ENCODE measurements around the gene SOX2. TPM values are rescaled to one million over a fixed set of nuclear protein-coding genes. Genes with fewer than 3 reads are reported as not detected.

Gene SOX2
- total RNA-seq, result under 1 TPM; 0.19 to 0.29 TPM
- long read RNA-seq, donor 1, partial matches to known transcripts, result 0 of 1 reads
- long read RNA-seq, donor 1, other reads (novel, unspliced or antisense), result 0 of 1 reads
- long read RNA-seq, donor 2, result 0 reads

- intact Hi-C loops (cut with DNase I), result loop anchor here in 1 of 2 donors (10.0 kb wide), 1 partner anchor 553 kb away; no protein-coding TSS in a partner anchor
- DNase-seq (ENCODE audit: low spot score), result peak; percentile 80
Measured at GRCh38 chr3:181711325-181712135, at the start of gene SOX2. TSS of gene SOX2 (plus strand) at chr3:181711925. CDS start at chr3:181712361, 436 bp downstream.

- intact Hi-C loops (cut with DNase I), result no loop called here
Measured at GRCh38 chr3:181683563-181683962, 28.2 kb upstream of the SOX2 start.

GRCh38 chr3:181687190-181687589 lies 24.5 kb upstream of the SOX2 start:
- intact Hi-C loops (cut with DNase I), result no loop called here
- no peak for DNase-seq (ENCODE audit: low spot score)

More at GRCh38 chr3:181683563-181683962, 28.2 kb upstream of the SOX2 start:
- DNase-seq (ENCODE audit: low spot score), result no peak

GRCh38 chr3:181687731-181688130 lies 24.0 kb upstream of the SOX2 start:
- DNase-seq (ENCODE audit: low spot score), result no peak

GRCh38 chr3:181689546-181689945 lies 22.2 kb upstream of the SOX2 start:
- intact Hi-C loops (cut with DNase I), result no loop called here
- DNase-seq (ENCODE audit: low spot score), result no peak

More at GRCh38 chr3:181687731-181688130, 24.0 kb upstream of the SOX2 start:
- intact Hi-C loops (cut with DNase I), result no loop called here

GRCh38 chr3:181690769-181691168 lies 21.0 kb upstream of the SOX2 start:
- no peak for DNase-seq (ENCODE audit: low spot score)
- intact Hi-C loops (cut with DNase I), result no loop called here

- intact Hi-C loops (cut with DNase I), result no loop called here
- DNase-seq (ENCODE audit: low spot score), result no peak
Measured at GRCh38 chr3:181691901-181692300, 19.8 kb upstream of the SOX2 start.

- DNase-seq (ENCODE audit: low spot score), result no peak
- intact Hi-C loops (cut with DNase I), result no loop called here
Measured at GRCh38 chr3:181692311-181693145, 19.2 kb upstream of the SOX2 start.

GRCh38 chr3:181693280-181693679 lies 18.4 kb upstream of the SOX2 start:
- intact Hi-C loops (cut with DNase I), result no loop called here
- no peak for DNase-seq (ENCODE audit: low spot score)

- peak; percentile 85 for DNase-seq (ENCODE audit: low spot score)
- intact Hi-C loops (cut with DNase I), result no loop called here
Measured at GRCh38 chr3:181694805-181695660, 16.7 kb upstream of the SOX2 start.

- intact Hi-C loops (cut with DNase I), result no loop called here
- DNase-seq (ENCODE audit: low spot score), result no peak
Measured at GRCh38 chr3:181695661-181696491, 15.8 kb upstream of the SOX2 start.

- intact Hi-C loops (cut with DNase I), result no loop called here
Measured at GRCh38 chr3:181696626-181697230, 15.0 kb upstream of the SOX2 start.

GRCh38 chr3:181698263-181698954 lies 13.3 kb upstream of the SOX2 start:
- intact Hi-C loops (cut with DNase I), result no loop called here
- DNase-seq (ENCODE audit: low spot score), result no peak

More at GRCh38 chr3:181696626-181697230, 15.0 kb upstream of the SOX2 start:
- DNase-seq (ENCODE audit: low spot score), result no peak

- DNase-seq (ENCODE audit: low spot score), result no peak
- intact Hi-C loops (cut with DNase I), result no loop called here
Measured at GRCh38 chr3:181699171-181699903, 12.4 kb upstream of the SOX2 start.

GRCh38 chr3:181700168-181701087 lies 11.3 kb upstream of the SOX2 start:
- no peak for DNase-seq (ENCODE audit: low spot score)
- intact Hi-C loops (cut with DNase I), result no loop called here

GRCh38 chr3:181701096-181701495 lies 10.6 kb upstream of the SOX2 start:
- no peak for DNase-seq (ENCODE audit: low spot score)
- intact Hi-C loops (cut with DNase I), result no loop called here
